GM15510 (cell line): ENCODE results near the gene CXorf38.

Experiments used
- POLR2A ChIP-seq: IDR thresholded peaks from 3 replicates; pipeline ENCODE4 v1.6.1; 2011; ENCODE audit warnings: borderline replicate concordance; ENCODE audit not compliant: insufficient read length; ENCODE audit errors: extremely low read depth

The CXorf38 gene

DNA sequence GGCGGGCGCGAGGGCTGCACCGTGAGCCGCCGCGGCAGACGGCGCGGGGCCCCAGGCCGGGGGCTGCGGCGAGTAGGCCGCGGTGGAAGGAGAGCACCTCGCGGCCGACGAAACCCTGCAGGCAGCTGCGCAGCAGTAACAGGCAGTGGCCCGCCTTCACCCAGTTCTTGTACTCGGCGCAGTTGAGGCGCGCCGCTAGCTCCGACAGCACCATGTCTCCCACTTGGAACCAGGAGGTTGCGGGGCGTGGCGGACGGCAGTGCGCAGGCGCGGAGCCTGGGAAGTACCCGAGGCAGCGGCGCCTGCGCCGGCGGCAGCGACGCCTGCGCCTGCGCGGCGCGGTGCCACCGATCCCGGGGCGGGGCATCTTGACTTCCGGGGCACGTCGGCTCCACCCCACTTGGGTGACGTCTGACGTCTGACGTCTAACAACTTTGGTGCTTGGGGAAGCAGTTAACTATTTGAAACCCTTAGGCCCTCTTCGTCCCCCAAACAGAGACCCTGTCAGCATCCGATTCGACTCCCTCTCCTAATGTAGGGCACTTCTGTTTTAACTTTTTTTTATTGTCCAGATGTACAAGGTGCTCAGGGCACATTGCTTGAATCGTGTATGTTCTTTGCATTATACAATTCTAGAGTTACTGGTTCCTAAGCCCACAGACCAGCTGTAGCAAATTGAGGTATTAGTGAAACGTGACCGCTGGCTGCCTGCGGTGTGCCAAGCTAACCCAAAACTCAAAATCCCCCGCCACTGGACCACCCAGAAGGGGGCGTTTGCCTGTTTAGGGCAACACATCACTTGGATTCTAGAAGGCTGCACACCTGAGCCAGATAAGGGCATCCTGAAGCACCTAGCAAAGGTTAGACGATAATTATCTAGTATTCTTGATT is at the start of gene CXorf38:
Gene CXorf38, minus strand, starts transcription at position 255 of the 891 bp plus-strand sequence. Its CDS starts 41 bp downstream, at position 214.
- peak; percentile 78 for TF ChIP-seq POLR2A

DNA sequence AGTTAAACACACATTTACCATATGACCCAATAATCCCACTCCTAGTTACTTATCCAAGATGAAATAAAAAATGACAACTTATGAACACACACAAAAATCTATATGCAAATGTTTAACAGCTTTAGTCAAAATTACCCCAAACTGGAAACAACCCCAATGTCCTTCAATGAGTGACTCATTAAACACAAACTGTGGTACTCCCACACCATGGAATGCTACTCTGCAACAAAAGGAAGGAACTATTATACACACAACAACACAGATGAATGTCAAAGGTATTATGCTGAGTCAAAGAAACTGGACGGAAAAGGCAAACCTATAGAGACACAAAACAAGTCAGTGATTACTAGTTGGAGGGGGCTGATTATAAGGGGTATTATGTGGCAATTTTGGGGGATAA is 47.4 kb upstream of the CXorf38 start:
- TF ChIP-seq POLR2A, result no peak

DNA sequence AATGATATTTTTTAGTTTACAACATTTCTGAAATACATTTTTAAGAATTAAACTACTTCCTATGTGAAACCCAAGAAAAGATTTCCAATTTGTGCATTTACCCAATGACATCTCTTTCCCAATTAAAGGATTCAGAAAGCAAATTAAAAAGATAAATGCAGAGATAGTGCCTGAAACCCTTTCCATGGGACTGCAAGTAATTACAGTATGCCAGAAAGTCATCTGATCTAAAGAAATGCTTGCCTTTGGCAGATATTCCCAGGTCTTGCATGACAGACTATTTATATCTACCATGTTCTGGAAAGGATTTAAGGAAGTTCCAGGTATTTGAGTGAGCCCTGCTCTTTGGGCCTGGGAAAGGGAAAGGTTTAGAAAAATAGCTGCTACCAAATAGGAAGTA is 41.6 kb upstream of the CXorf38 start:
- no peak for TF ChIP-seq POLR2A

- no peak for TF ChIP-seq POLR2A
Measured at GRCh38 chrX:40687169-40687568, 39.8 kb upstream of the CXorf38 start.

GRCh38 chrX:40685362-40685918 is 38.1 kb upstream of the CXorf38 start:
- no peak for TF ChIP-seq POLR2A

- no peak for TF ChIP-seq POLR2A
Measured at GRCh38 chrX:40684092-40684491, 36.7 kb upstream of the CXorf38 start.

DNA sequence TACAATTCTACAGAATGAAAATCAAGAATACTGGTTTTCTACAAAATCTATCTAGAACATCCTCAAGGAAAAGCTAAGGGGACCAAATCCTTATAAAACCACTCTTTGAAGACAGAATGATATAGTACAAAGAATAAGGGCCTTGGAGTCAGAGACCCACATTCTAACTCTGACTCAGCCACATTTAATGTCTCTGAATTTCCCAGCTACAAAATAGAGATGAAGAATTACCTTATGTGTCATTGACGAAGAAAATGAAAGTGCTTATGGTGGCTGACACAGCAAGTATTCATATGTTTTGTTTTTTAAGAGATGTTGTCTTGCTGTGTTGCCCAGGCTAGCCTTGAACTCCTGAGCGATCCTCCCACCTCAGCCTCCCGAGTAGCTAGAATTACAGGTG is 35.9 kb upstream of the CXorf38 start:
- TF ChIP-seq POLR2A, result no peak

GRCh38 chrX:40671126-40671525 is 23.8 kb upstream of the CXorf38 start:
- no peak for TF ChIP-seq POLR2A

- TF ChIP-seq POLR2A, result no peak
Measured at GRCh38 chrX:40663880-40664630, 16.7 kb upstream of the CXorf38 start.

GRCh38 chrX:40663078-40663740 is 15.8 kb upstream of the CXorf38 start:
- TF ChIP-seq POLR2A, result no peak

GRCh38 chrX:40661489-40661888 is 14.1 kb upstream of the CXorf38 start:
- no peak for TF ChIP-seq POLR2A

GRCh38 chrX:40660381-40660780 is 13.0 kb upstream of the CXorf38 start:
- no peak for TF ChIP-seq POLR2A

GRCh38 chrX:40653535-40653934 is 6.2 kb upstream of the CXorf38 start:
- TF ChIP-seq POLR2A, result no peak

- TF ChIP-seq POLR2A, result no peak
Measured at GRCh38 chrX:40652664-40653063, 5.3 kb upstream of the CXorf38 start.
